ENCODE data around the gene TSPAN15. TPM values are rescaled to one million over a fixed set of nuclear protein-coding genes. Genes with fewer than 3 reads are reported as not detected.

The TSPAN15 gene
- total RNA-seq, 1 experiment from 2014 or later, result 8.3 TPM

DNA sequence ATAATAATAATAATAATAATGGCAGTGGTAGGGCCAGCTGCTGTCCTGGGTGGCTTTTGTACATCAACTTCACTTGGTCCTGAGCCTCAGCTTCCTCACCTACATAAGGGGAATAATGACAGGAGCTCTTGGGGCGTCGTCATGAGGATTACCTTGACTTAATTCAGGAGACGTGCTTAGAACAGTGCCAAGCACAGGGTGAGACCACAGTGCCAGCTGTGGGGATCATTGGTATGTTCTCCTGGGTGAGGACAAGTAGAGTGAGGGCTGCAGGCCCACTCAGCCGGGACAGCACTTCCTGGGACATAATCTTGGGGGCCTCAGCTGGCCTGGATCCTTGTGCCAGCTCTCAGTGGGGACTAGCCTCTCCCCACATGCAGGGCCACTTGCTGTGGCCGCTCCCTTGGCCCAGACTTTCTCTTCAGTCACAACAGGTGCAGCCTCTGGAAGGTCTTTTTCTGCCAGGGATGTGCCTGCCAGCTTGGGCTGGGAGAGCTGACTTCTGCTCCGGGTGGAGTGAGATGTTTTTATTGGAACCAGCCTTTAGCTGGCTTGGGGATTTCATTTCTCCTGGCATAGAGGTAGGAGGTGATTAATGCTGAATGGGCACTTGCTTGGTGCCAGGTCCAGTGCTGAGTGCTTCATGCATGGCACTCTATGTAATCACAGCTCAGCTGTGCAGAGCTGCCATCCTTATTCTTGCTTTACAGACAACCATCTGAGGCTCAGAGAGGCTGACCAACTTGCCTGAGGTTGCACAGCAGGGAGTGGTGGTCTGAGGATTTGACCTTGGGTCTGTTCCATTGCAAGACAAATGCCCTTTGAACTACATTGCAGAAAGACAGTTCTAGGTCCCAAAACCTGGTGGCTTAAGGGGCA, 45.3 kb downstream of the TSPAN15 start:
- H3K27ac Mint-ChIP-seq, result no peak overlapping the region
- no peak overlapping the region for H3K4me3 Mint-ChIP-seq

DNA sequence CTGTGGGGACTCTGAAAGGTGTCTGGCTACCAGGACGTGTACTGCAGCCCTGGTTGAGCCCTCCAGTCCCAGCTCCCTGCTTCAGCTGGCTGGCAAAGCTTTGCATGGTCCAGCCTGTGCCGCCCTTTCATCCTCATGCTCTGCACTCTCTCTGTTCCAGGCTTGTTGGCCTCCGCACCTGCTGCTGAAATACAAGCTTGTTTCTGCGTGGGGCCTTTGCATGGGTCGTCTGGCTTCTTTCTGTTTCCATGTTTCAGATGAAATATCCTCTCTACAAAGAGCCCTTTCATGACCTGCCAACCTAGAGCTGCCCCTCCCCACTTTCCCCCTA, 45.9 kb downstream of the TSPAN15 start:
- ChIA-PET POLR2A (no interaction called here), CTCF (interaction anchor here (0.8 to 1.1 kb wide), 3 partner anchors 10 to 140 kb away, joined by 3 to 5 read pairs (median 4); no protein-coding TSS in a partner anchor)
- no peaks in the 10 kb centered on the region for H3K36me3 Mint-ChIP-seq
- H3K4me1 Mint-ChIP-seq, result 0 out of 2 replicates have a peak, but pooled peaks cover 4% of the 10 kb centered on the region
- DNase-seq (ENCODE audit: low spot score), result no peak
- no peak for ATAC-seq
- no peak overlapping the region for H3K4me3 Mint-ChIP-seq
- TF ChIP-seq PRRX2 (CRISPR knock-in tag; IDR thresholded peaks at IDR 0.05) (no peak), MXD4 (CRISPR knock-in tag; IDR thresholded peaks at IDR 0.05; ENCODE audit: borderline replicate concordance) (no peak), FOXJ3 (CRISPR knock-in tag; IDR thresholded peaks at IDR 0.05; ENCODE audit: borderline replicate concordance) (no peak), KAT7 (CRISPR knock-in tag; IDR thresholded peaks at IDR 0.05; ENCODE audit: borderline replicate concordance) (no peak), ZNF263 (CRISPR knock-in tag; IDR thresholded peaks at IDR 0.05; ENCODE audit: low read depth) (no peak)
- TF ChIP-seq, protein P1, sequence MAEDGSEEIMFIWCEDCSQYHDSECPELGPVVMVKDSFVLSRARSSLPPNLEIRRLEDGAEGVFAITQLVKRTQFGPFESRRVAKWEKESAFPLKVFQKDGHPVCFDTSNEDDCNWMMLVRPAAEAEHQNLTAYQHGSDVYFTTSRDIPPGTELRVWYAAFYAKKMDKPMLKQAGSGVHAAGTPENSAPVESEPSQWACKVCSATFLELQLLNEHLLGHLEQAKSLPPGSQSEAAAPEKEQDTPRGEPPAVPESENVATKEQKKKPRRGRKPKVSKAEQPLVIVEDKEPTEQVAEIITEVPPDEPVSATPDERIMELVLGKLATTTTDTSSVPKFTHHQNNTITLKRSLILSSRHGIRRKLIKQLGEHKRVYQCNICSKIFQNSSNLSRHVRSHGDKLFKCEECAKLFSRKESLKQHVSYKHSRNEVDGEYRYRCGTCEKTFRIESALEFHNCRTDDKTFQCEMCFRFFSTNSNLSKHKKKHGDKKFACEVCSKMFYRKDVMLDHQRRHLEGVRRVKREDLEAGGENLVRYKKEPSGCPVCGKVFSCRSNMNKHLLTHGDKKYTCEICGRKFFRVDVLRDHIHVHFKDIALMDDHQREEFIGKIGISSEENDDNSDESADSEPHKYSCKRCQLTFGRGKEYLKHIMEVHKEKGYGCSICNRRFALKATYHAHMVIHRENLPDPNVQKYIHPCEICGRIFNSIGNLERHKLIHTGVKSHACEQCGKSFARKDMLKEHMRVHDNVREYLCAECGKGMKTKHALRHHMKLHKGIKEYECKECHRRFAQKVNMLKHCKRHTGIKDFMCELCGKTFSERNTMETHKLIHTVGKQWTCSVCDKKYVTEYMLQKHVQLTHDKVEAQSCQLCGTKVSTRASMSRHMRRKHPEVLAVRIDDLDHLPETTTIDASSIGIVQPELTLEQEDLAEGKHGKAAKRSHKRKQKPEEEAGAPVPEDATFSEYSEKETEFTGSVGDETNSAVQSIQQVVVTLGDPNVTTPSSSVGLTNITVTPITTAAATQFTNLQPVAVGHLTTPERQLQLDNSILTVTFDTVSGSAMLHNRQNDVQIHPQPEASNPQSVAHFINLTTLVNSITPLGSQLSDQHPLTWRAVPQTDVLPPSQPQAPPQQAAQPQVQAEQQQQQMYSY (CRISPR knock-in tag; IDR thresholded peaks at IDR 0.05), result no peak
- H3K27me3 Mint-ChIP-seq (ENCODE audit: low read depth), result no peaks in the 10 kb centered on the region
- no peak overlapping the region for H3K27ac Mint-ChIP-seq
- no peaks in the 10 kb centered on the region for H3K9me3 Mint-ChIP-seq

More for the DNA sequence above, 45.3 kb downstream of the TSPAN15 start:
- POLR2A ChIA-PET, result no interaction called here
- CTCF ChIA-PET, result interaction anchor here (0.8 to 1.1 kb wide), 3 partner anchors 11 to 140 kb away, joined by 3 to 5 read pairs (median 4); no protein-coding TSS in a partner anchor
- 0 out of 2 replicates have a peak, but pooled peaks cover 4% of the 10 kb centered on the region for H3K4me1 Mint-ChIP-seq
- ATAC-seq (no peak), DNase-seq (ENCODE audit: low spot score) (no peak)
- TF ChIP-seq, protein P2, sequence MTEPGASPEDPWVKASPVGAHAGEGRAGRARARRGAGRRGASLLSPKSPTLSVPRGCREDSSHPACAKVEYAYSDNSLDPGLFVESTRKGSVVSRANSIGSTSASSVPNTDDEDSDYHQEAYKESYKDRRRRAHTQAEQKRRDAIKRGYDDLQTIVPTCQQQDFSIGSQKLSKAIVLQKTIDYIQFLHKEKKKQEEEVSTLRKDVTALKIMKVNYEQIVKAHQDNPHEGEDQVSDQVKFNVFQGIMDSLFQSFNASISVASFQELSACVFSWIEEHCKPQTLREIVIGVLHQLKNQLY (CRISPR knock-in tag; IDR thresholded peaks at IDR 0.05), result no peak
- TF ChIP-seq ZNF671 (CRISPR knock-in tag; IDR thresholded peaks at IDR 0.05) (no peak), FOXP1 (CRISPR knock-in tag; IDR thresholded peaks at IDR 0.05; ENCODE audit: borderline replicate concordance) (no peak), GABPB1 (CRISPR knock-in tag; IDR thresholded peaks at IDR 0.05) (no peak), GRHL2 (CRISPR knock-in tag; IDR thresholded peaks at IDR 0.05; ENCODE audit: insufficient replicate concordance, severe bottlenecking) (no peak), SMAD3 (CRISPR knock-in tag; IDR thresholded peaks at IDR 0.05; ENCODE audit: borderline replicate concordance) (no peak), RORB (CRISPR knock-in tag; IDR thresholded peaks at IDR 0.05) (no peak), HMGA2 (CRISPR knock-in tag; IDR thresholded peaks at IDR 0.05) (no peak)
- TF ChIP-seq, protein P3, sequence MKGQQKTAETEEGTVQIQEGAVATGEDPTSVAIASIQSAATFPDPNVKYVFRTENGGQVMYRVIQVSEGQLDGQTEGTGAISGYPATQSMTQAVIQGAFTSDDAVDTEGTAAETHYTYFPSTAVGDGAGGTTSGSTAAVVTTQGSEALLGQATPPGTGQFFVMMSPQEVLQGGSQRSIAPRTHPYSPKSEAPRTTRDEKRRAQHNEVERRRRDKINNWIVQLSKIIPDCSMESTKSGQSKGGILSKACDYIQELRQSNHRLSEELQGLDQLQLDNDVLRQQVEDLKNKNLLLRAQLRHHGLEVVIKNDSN (CRISPR knock-in tag; IDR thresholded peaks at IDR 0.05), result no peak
- TF ChIP-seq, protein P1 (CRISPR knock-in tag; IDR thresholded peaks at IDR 0.05), result no peak
- TF ChIP-seq, protein P4, sequence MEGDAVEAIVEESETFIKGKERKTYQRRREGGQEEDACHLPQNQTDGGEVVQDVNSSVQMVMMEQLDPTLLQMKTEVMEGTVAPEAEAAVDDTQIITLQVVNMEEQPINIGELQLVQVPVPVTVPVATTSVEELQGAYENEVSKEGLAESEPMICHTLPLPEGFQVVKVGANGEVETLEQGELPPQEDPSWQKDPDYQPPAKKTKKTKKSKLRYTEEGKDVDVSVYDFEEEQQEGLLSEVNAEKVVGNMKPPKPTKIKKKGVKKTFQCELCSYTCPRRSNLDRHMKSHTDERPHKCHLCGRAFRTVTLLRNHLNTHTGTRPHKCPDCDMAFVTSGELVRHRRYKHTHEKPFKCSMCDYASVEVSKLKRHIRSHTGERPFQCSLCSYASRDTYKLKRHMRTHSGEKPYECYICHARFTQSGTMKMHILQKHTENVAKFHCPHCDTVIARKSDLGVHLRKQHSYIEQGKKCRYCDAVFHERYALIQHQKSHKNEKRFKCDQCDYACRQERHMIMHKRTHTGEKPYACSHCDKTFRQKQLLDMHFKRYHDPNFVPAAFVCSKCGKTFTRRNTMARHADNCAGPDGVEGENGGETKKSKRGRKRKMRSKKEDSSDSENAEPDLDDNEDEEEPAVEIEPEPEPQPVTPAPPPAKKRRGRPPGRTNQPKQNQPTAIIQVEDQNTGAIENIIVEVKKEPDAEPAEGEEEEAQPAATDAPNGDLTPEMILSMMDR (IDR thresholded peaks at IDR 0.05), result no peak
- TF ChIP-seq, protein P5, sequence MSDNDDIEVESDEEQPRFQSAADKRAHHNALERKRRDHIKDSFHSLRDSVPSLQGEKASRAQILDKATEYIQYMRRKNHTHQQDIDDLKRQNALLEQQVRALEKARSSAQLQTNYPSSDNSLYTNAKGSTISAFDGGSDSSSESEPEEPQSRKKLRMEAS (CRISPR knock-in tag; IDR thresholded peaks at IDR 0.05), result no peak
- TF ChIP-seq, protein P6, sequence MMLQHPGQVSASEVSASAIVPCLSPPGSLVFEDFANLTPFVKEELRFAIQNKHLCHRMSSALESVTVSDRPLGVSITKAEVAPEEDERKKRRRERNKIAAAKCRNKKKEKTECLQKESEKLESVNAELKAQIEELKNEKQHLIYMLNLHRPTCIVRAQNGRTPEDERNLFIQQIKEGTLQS (CRISPR knock-in tag; conservative IDR thresholded peaks at IDR 0.05), result no peak
- H3K9me3 Mint-ChIP-seq, result no peaks in the 10 kb centered on the region
- H3K27me3 Mint-ChIP-seq (ENCODE audit: low read depth), result no peaks in the 10 kb centered on the region
- no peaks in the 10 kb centered on the region for H3K36me3 Mint-ChIP-seq

Data from WTC11 (cell line).